T-helper 1 cell (primary cell): ENCODE measurements around the gene POLR2H.

Source experiments
- DNase-seq, 5 donors: peaks; one replicate each; pipeline ENCODE4 v3.0.0-alpha.2; 2012 to 2020

Gene POLR2H

DNA sequence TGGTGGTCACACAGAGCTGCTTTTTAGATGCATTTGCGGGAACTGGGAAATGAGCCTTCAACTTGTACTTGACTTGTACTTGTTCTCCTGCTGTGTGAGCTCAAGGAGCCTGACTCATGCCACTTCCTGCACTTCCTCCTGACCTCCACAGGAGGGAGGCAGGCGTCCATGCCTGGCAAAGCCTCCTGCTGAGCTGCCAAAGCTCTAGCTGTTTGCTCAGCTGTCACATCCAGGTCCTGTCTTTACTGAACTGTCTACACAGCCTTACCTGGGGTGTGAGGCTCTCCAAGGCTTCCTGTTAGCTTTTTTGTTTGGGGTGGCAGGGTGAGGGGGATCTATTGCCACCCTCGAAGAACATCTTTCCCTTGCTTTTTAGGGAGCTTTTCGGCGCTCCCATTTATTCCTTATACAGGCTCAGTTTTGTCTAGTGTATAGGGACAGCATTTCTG lies 10.1 kb downstream of the POLR2H start:
- DNase-seq: peak in 3 of 5 donors; percentile 46 to 73 (median 50)

DNA sequence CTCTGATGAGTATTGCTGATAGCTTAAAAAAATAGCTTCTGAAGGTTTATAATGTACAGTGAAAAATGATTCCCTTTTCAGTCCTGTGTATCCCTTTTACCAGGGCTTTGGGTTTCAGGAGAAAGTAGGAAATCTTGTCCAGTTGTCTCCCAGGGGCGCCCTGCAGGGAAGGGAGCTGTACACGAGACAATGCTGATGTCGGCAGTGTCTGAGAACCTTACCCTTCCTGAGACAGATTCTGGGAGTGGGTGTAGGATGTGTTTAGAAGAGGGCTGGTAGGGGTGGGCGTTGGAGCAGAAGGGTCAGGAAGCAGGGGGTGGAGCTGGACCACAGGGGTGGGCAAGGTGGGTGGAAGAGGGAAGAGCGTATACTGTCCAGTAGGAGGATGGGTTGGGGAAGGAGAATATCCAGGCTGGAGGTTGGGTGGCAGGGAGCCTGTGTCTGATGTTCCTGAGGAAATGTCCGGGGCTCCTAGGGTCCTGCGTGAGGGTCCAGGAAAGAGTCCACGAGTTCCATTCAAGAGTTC lies 10.8 kb downstream of the POLR2H start:
- DNase-seq: no peak

DNA sequence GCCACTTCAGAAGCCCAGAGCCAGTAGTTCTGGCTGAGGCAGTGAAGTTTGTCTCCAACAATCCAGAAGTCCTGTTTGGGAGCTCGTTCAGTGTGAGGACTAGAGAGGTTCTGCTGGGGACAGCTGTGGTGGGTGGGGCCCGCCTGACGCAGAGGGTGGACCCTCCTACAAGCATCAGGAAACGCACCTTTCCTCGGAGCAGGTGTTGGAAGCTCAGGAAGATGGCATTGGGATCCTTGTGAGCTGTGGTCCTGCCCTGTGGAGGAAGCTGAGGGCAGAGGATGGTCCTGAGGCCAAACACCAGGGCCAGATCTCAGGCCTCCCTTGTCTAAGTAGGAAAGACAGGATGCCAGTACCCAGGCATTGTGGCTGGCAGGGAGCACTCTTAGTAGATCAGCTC lies 11.4 kb downstream of the POLR2H start:
- DNase-seq: no peak

DNA sequence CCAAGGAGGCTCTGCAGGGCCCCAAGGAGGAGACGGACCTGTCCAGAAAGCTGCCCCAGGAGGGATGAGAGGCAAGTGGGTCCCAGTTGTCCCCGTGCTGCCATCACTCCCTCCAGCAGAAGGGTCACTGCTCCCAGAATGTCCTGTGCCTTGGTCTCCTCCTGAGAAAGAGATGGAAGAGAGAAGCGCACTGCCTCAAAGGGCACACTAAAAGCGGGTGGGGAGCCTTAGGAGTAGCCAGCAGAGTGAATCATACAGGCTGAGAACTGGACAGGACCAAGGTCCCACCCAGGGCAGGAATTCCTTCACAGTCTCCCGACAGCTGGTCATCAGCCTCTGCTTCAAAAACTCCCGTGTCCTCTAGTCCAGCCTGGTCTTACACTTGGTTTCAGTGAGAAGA lies 11.9 kb downstream of the POLR2H start:
- DNase-seq: no peak

DNA sequence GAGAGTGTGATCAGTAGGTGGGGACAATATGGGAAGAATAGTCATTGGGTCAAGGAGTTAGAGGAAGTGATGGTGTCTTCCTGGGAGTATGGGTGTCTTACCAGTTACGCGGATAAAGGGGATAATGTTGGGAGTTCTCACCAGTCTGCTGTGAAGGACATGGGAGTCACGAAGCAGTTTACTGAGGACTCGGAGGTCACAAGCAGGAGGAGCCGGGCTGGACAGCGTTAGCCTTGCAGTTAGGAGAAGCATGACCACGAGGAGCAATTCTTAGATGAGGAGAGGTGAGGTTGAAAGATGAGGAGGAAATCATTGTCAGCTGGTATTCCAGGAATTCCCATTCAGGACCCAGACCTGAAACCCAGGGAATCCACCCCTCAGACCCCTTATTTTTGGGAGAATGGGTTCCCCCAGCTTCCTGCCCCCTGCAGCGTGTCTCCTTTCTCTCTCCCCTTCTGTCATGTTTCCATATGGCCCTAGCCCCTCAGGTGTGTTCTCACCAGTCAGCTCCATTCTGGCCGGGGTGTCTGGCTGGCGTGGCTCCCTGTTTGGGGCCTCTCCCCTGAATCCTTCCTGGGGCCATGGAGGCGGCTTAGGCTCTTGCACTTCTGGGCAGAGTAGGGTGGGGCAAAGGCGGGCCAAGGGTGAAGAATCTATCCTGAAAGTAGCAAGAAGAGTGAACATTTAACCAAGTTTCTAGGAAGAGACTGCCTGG lies 14.4 kb downstream of the POLR2H start:
- no peak for DNase-seq

DNA sequence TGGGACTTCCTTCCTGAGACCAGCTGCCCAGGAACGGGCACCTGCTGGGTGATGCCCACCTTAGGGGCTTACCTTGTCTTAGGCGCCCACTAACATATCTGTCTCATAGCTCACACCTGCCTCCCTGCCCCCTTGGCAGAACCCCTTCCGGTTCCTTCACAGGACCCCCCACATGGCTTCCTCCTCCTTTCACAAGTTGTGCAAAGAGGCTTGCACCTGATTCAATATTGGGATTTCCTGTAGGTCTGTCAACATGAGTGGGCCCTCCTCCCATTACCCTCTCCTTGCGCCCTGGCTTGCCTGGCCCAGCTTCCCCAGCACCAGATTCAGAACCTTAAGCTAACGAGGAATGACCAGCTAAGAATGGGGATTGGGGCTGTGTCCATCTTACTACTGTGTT lies 15.9 kb downstream of the POLR2H start:
- no peak for DNase-seq

DNA sequence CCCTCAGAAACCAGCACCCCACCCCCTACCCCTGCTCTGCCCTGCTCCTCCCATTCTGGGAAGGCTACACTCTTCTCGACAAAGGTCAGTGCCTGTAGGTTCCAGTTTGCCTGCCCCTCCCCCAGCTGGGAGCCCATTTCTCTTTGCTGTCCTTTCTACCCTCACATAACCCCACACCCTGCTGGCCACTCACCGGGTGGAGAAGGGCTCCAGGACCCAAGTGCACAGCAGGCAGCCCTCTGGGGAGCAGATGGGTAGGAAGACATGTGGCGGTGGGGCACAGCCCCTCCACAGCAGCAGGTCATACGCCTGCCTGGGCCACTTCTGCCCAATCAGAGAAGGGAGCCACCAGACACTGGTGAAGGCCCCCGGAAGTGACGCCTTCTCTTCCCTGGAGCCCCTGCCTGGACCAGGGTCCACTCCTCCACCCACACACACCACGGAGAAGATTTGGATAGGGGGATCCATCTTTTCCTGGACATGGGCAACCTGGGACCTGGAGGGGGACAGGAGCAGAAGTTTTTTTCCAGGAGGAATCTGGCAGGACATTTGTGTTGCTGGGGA lies 16.5 kb downstream of the POLR2H start, which contains the start of gene THPO:
Gene THPO (minus strand): TSS at position 326 of the 564 bp plus-strand sequence. CDS start 1,948 bp downstream, outside the sequence.
- DNase-seq: no peak

DNA sequence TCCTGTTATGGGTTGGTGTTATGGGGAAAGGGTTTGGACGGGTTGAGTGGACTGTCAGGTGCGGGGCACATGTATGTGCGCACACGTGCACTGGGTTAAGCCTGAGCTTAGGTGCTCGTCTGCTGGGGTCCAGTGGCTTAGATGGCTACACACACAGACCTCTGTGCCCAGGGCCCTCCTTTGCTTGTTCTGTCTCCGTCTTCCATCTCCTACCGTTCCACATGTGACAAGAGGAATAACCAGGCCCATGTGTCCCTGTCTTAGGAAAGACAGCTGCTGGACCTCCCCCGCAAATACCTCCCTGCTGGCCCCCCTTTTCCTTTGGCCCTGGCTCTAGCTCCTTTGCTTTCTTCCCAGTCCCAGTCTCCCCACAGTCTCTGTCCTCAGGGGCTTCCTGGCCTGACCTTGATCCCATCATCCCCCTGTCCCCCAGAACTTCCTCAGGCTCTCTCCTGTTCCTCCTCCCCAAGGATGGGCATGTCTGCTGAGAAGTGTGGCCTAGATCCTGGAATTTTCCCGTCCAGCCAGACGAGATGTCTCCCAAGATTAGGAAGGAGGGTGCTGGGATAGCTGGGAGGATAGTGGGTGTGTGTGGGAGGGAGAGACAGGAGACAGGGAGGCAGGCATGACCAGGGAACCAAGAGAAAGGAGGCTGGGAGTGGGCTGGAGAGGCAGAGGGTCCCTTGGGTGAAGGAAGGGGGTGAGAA lies 17.3 kb downstream of the POLR2H start:
- DNase-seq: no peak

DNA sequence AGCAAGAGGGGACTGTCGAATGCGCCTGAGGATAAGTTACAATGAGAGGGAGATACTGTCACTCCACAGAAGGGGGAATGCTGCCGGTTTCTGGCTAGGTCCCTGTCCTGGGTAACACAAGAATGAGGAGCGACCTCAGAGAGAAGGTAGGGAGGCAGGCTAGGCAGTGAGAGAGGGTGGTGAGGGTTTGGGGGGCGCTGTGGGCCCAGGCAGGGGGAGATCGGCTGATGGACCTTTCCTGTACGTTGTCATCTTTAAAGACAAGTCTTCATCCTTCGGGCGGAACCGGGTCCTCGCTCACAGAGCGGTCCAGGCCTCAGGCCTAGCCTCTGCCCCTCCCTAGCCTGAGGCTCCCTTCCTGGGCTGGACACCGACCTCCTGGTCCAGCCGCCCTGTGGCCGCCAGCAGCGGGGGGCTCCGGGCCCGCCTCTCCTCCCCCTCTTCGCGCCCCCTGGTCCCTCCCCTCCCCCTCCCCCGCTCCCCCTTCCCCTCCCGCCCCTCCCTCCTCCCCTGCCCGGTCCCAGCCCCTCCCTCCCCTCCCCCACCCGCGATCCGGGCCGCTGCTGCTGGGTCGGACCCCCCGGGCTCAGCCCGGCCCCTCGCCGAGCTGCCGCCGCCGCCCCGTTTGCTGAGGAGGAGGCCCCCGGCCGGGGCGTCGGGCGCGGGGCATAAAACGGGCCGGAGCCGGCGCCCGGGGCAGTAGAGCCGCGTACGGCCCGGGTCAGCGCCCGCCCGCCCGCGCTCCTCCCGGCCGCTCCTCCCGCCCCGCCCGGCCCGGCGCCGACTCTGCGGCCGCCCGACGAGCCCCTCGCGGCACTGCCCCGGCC lies 18.1 kb downstream of the POLR2H start, which contains the start of gene CHRD:
Gene CHRD (plus strand): TSS at position 697 of the 827 bp plus-strand sequence. CDS start 265 bp downstream, outside the sequence.
- no peak for DNase-seq

DNA sequence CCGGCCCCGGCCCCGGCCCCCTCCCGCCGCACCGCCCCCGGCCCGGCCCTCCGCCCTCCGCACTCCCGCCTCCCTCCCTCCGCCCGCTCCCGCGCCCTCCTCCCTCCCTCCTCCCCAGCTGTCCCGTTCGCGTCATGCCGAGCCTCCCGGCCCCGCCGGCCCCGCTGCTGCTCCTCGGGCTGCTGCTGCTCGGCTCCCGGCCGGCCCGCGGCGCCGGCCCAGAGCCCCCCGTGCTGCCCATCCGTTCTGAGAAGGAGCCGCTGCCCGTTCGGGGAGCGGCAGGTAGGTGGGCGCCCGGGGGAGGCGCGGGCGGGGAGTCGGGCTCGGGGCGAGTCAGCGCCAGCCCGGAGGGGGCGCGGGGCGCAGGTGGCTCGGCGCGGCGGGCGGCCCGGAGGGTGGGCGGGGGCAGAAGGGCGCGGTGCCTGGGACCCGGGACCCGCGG lies 18.7 kb downstream of the POLR2H start:
- no peak for DNase-seq

DNA sequence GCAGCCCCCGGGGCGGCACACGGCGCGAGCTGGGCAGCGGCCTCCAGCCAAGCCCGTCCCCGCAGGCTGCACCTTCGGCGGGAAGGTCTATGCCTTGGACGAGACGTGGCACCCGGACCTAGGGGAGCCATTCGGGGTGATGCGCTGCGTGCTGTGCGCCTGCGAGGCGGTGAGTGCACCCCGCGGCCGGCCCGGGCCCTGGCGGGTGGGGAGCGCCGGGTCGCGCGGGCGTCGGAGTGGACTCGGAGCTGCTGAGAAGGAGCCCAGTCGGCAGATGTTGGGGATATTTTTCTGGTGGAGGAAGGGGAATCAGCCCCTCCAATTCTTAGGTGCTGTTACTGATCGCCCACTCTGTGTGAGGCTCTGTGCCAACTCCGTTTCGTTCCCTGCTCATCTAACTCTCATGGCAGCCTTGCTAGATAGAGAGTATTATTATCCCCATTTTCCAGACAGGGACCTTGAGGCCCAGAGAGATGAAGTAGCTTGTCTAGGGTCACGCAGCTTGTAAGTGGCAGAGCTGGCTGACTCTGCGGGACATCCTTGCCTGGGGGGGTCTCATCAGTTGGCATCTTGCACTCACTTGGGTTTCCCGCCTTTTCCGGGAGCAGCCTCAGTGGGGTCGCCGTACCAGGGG lies 19.2 kb downstream of the POLR2H start:
- no peak for DNase-seq

DNA sequence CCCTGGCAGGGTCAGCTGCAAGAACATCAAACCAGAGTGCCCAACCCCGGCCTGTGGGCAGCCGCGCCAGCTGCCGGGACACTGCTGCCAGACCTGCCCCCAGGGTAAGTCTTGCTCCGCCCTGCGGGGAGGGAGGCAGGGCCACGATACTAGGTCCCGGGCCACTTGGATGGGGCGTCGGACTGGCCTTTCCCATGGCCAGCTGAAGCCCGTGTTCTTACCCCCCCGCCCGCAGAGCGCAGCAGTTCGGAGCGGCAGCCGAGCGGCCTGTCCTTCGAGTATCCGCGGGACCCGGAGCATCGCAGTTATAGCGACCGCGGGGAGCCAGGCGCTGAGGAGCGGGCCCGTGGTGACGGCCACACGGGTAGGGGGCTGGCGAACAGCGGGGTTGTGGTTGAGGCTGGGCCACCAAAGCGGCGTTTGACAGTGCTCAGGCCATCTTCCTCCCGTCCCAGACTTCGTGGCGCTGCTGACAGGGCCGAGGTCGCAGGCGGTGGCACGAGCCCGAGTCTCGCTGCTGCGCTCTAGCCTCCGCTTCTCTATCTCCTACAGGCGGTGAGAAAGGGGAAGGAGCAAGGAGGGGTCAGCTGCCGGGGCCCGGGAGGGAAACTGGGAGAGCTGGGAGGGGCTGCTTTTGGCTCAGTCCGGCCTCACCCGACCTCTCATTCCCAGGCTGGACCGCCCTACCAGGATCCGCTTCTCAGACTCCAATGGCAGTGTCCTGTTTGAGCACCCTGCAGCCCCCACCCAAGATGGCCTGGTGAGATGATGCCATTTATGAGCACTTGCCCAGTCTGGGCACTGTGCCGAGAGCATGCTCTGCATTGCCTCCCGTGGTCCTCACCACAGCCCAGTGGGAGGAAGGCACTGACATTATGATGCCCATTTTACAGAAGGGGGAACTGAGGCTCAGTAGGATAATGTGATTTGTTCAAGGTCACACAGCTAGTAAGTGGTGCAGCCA lies 20.0 kb downstream of the POLR2H start:
- no peak for DNase-seq

DNA sequence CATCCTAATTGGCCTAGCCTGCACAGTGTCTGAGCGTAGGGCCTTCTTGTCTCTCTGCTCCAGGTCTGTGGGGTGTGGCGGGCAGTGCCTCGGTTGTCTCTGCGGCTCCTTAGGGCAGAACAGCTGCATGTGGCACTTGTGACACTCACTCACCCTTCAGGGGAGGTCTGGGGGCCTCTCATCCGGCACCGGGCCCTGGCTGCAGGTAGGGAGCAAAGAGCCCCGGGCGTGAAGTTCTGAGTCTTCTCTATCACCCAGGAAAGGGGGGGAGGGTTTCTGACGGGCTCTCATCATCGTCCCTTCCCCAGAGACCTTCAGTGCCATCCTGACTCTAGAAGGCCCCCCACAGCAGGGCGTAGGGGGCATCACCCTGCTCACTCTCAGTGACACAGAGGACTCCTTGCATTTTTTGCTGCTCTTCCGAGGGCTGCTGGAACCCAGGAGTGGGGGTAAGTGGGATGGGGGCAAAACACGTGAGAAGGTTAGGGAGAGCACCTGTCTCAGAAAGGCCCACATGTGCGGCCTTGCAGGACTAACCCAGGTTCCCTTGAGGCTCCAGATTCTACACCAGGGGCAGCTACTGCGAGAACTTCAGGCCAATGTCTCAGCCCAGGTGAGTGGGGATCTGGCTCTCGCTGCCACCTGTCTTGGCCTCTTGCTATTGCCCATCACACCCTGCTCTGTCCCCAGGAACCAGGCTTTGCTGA lies 21.0 kb downstream of the POLR2H start:
- DNase-seq: no peak

DNA sequence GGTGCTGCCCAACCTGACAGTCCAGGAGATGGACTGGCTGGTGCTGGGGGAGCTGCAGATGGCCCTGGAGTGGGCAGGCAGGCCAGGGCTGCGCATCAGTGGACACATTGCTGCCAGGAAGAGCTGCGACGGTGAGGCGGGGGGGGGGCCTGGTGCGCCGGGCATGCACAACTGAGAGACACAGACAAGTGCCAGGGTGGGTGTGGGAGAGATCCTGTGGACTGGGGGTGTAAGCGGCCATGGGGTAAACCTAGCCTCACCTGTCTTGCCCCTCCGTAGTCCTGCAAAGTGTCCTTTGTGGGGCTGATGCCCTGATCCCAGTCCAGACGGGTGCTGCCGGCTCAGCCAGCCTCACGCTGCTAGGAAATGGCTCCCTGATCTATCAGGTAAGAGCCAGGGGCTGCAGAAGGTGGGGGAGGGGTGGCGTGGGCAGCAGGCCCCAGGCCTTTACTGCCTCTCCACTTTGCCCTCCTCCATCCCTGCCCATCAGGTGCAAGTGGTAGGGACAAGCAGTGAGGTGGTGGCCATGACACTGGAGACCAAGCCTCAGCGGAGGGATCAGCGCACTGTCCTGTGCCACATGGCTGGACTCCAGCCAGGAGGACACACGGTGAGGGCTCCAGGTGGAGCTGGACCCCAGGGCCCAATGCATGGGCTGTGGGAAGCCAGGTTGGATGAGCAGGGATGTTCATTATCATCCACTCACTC lies 21.7 kb downstream of the POLR2H start:
- no peak for DNase-seq

DNA sequence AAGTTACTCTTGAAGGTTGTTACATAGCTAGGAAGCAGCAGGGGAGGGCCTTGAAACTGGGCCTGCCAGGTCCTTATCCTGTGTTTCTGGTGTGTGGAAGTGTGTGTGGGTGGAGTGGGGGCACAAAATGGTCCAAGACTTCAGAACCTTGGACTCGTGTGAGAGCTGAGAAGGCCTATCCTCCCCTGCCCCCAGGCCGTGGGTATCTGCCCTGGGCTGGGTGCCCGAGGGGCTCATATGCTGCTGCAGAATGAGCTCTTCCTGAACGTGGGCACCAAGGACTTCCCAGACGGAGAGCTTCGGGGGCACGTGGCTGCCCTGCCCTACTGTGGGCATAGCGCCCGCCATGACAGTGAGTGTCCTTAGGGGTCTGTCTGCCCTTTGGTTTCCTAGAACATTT lies 22.8 kb downstream of the POLR2H start:
- no peak for DNase-seq

DNA sequence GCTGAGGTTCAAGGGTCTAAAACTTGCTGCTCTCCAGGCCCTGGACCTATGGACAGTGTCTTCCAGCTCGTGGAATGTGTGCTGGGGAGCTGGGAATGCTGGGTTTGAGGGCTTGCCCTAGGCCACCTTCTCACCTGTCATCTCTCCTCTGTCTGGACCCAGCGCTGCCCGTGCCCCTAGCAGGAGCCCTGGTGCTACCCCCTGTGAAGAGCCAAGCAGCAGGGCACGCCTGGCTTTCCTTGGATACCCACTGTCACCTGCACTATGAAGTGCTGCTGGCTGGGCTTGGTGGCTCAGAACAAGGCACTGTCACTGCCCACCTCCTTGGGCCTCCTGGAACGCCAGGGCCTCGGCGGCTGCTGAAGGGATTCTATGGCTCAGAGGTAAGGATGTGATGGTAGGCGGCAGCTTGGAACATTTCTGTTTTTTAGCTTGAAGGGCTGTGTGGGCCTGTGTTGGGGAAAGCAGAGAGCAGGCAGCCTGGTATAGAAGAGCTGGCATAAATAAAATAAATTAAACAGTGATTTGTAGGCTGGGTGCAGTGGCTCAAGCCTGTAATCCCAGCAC lies 23.4 kb downstream of the POLR2H start:
- DNase-seq: no peak

DNA sequence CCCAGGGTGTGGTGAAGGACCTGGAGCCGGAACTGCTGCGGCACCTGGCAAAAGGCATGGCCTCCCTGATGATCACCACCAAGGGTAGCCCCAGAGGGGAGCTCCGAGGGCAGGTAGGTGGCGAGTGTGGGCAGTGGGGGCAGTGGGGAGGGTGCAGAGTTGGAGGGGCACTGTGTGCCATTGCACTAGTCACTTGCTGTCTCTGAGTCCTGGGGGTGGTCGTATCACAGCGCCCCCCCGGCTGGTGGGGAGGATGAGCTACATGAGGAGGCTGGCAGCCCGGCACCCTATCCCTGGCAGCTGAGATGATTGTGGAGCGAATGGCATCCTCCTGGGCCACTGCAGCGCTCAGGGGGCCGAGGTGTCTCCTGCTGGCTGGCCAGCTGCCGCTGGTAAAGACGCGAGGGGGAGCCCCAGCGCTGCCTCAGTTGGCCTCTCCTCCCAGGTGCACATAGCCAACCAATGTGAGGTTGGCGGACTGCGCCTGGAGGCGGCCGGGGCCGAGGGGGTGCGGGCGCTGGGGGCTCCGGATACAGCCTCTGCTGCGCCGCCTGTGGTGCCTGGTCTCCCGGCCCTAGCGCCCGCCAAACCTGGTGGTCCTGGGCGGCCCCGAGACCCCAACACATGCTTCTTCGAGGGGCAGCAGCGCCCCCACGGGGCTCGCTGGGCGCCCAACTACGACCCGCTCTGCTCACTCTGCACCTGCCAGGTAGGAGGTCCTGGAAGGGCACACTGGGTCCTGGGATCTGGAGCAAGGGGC lies 24.7 kb downstream of the POLR2H start:
- no peak for DNase-seq

DNA sequence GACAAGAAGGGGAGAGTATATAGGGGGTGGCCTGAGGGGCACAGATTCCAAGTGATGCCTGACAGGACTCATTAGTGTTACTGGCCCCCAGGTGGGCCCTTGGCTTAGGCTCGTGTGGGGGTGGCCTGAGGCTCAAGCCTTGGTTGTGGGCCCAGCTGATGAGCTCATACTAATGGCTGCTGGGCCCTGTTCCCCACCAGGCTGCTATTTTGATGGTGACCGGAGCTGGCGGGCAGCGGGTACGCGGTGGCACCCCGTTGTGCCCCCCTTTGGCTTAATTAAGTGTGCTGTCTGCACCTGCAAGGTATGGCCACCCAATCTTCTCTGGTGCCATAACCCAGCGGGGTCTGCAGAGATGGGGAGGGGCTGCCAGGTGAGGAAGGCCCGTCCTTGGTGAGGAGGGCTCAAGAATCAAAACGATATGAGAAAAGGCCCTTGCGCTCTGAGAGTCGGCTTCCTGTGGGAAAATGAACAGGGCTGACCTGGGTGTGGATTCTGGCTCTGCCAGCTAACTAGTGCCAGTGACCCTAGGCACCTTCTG lies 25.7 kb downstream of the POLR2H start:
- no peak for DNase-seq
